ENCODE results near the gene OXGR1. TPM values are rescaled to one million over a fixed set of nuclear protein-coding genes. Genes with fewer than 3 reads are reported as not detected.

Gene OXGR1
- total RNA-seq, 1 donor from 2014 or later: not detected

DNA sequence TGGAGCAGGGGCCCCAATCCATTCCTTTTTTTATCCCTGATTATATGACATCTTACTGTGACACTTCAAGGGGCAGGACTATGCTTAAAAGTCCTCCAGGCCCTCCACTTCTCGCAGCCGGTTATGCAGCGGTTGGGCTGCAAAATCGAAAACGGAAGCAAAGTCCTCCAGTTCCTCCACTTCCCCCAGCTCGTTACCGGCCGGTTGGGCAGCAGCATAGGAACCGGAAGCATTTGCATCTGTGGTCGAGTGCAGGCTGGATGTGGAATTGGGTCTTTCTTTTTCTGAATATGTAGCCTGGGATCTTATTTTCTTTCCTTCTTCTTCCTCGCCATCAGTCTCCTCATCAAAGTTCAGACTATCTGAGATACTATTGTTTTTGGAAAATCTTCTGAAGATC lies 46.1 kb downstream of the OXGR1 start:
- Histone ChIP-seq H3K27me3 (no peaks in the 10 kb centered on the region), H3K4me3 (no peak overlapping the region), H3K9me3 (no peaks in the 10 kb centered on the region), H3K36me3 (no peaks in the 10 kb centered on the region), H3K4me1 (no peaks in the 10 kb centered on the region), H3K27ac (no peak overlapping the region)
- intact Hi-C loops (cut with DNase I): no loop called here
- DNase-seq (ENCODE audit: low spot score in 2 of 2): no peak
- TF ChIP-seq, protein P1, sequence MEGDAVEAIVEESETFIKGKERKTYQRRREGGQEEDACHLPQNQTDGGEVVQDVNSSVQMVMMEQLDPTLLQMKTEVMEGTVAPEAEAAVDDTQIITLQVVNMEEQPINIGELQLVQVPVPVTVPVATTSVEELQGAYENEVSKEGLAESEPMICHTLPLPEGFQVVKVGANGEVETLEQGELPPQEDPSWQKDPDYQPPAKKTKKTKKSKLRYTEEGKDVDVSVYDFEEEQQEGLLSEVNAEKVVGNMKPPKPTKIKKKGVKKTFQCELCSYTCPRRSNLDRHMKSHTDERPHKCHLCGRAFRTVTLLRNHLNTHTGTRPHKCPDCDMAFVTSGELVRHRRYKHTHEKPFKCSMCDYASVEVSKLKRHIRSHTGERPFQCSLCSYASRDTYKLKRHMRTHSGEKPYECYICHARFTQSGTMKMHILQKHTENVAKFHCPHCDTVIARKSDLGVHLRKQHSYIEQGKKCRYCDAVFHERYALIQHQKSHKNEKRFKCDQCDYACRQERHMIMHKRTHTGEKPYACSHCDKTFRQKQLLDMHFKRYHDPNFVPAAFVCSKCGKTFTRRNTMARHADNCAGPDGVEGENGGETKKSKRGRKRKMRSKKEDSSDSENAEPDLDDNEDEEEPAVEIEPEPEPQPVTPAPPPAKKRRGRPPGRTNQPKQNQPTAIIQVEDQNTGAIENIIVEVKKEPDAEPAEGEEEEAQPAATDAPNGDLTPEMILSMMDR (IDR thresholded peaks at IDR 0.05): no peak

DNA sequence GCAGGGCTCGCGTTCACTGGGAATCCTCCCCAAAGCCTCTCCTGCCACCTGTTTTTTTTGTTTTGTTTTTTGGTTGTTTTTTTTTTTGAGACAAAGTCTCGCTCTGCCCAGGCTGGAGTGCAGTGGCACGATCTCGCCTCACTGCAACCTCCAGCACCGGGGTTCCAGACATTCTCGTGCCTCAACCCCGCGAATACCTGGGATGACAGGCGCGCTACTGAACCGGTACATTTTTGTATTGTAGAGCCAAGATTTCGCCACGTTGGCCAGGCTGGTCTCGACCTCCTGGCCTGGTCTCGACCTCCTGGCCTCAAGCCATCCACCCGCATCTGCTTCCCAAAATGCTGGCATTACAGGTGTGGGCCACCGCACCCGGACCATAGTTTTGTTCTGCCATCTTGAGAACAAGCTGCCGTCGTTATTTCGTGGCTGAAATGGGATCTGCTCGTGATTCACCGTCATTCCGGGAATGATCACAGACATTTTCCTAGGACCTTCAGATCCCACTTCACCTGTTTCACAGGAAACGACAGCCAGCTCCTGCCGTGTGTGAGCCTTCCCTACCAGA lies 46.8 kb downstream of the OXGR1 start:
- Histone ChIP-seq H3K4me3 (no peak overlapping the region), H3K27me3 (no peaks in the 10 kb centered on the region), H3K36me3 (no peaks in the 10 kb centered on the region), H3K27ac (no peak overlapping the region), H3K9me3 (no peaks in the 10 kb centered on the region), H3K4me1 (no peaks in the 10 kb centered on the region)
- intact Hi-C loops (cut with DNase I): no loop called here
- no peak for DNase-seq (ENCODE audit: low spot score in 2 of 2)
- TF ChIP-seq, protein P1 (IDR thresholded peaks at IDR 0.05): no peak

DNA sequence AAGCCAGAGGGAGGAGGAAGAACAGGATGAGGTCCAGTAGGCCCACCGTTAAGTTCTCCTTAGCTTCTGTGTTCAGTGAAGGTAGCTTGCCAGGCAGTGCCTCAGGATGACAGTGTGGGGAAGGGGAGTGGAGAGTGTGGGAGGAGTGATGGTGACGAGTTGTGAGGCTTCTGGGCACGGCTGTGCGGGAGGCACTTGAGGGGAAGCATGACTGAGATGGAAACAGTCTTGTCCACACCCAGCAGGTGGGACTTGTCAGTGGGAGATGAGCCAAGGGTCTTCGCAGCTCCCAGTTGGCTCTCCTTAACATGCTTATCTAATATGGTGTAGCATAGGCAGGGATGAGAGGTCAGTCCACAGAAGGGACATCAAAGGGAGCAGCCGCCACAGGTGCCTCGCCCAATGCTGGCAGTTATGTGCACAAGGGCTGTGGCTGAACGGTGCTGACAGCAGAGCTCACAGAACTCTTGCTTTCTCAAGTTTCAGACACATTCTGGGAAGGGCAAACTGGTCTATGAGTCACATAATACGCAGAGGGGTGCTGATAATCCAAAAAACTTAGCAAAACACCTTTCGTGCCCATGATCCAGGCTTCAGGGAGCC lies 47.5 kb downstream of the OXGR1 start:
- TF ChIP-seq, protein P1 (IDR thresholded peaks at IDR 0.05): no peak
- no peaks in the 10 kb centered on the region for H3K36me3 ChIP-seq
- intact Hi-C loops (cut with DNase I): no loop called here
- H3K4me1 ChIP-seq: no peaks in the 10 kb centered on the region
- H3K27me3 ChIP-seq: no peaks in the 10 kb centered on the region
- no peak for DNase-seq (ENCODE audit: low spot score in 2 of 2)
- H3K27ac ChIP-seq: no peak overlapping the region
- H3K9me3 ChIP-seq: no peaks in the 10 kb centered on the region
- no peak overlapping the region for H3K4me3 ChIP-seq

GRCh38 chr13:96940961-96941360 lies 53.3 kb downstream of the OXGR1 start:
- H3K4me1 ChIP-seq: no peaks in the 10 kb centered on the region
- TF ChIP-seq, protein P1 (IDR thresholded peaks at IDR 0.05): no peak
- H3K9me3 ChIP-seq: no peaks in the 10 kb centered on the region
- H3K4me3 ChIP-seq: no peak overlapping the region
- no peaks in the 10 kb centered on the region for H3K36me3 ChIP-seq
- no peak overlapping the region for H3K27ac ChIP-seq
- no peaks in the 10 kb centered on the region for H3K27me3 ChIP-seq
- no peak for DNase-seq (ENCODE audit: low spot score in 2 of 2)
- intact Hi-C loops (cut with DNase I): no loop called here

- DNase-seq (ENCODE audit: low spot score in 2 of 2): no peak
- TF ChIP-seq, protein P1 (IDR thresholded peaks at IDR 0.05): no peak
- no peaks in the 10 kb centered on the region for H3K4me1 ChIP-seq
- H3K36me3 ChIP-seq: no peaks in the 10 kb centered on the region
- no peak overlapping the region for H3K27ac ChIP-seq
- H3K27me3 ChIP-seq: no peaks in the 10 kb centered on the region
- intact Hi-C loops (cut with DNase I): no loop called here
- no peaks in the 10 kb centered on the region for H3K9me3 ChIP-seq
- H3K4me3 ChIP-seq: no peak overlapping the region
These were observed 58.4 kb downstream of the OXGR1 start for GRCh38 chr13:96935901-96936300.

Other genes starting within 250 kb of the OXGR1 start
- gene MBNL2, start 227.9 kb upstream of the OXGR1 start, total RNA-seq: 38.7 TPM

Measured in ascending aorta (tissue), 2 donors.